H1 (cell line): Measurements from ENCODE around the gene MAPK8. TPM values are rescaled to one million over a fixed set of nuclear protein-coding genes. Genes with fewer than 3 reads are reported as not detected.

Source experiments
- CBX8 ChIP-seq: fragments of 300-800, 300-1000 bp; sonication (generic); IDR thresholded peaks from 2 replicates; pipeline ENCODE4 v1.7.1; 2016; ENCODE audit warnings: low read depth, low read length, borderline replicate concordance
- GABPA ChIP-seq: IDR thresholded peaks from 2 replicates; pipeline ENCODE4 v1.6.1; 2011; ENCODE audit warnings: mild to moderate bottlenecking, low read length, moderate library complexity, borderline replicate concordance; ENCODE audit not compliant: insufficient read depth
- HDAC2 ChIP-seq, 2 experiments: fragments of 300-600 bp in 1 of 2; sonication (generic) in 1 of 2; IDR thresholded peaks; 2 replicates each; pipeline ENCODE4 v1.6.1; 2011 to 2012; ENCODE audit warnings: low read depth in 2 of 2, low read length in 2 of 2, mild to moderate bottlenecking in 2 of 2, moderate library complexity in 2 of 2, borderline replicate concordance in 1 of 2, inconsistent platforms in 1 of 2
- JUN ChIP-seq: IDR thresholded peaks from 2 replicates; pipeline ENCODE4 v1.6.1; 2011; ENCODE audit warnings: low read depth, mild to moderate bottlenecking, improper control_type of control experiment, low read length
- MAFK ChIP-seq: IDR thresholded peaks from 2 replicates; pipeline ENCODE4 v1.6.1; 2012; ENCODE audit warnings: low read depth, mild to moderate bottlenecking, improper control_type of control experiment, low read length
- RNF2 ChIP-seq: fragments of 200-900, 300-1000 bp; sonication (generic); IDR thresholded peaks from 2 replicates; pipeline ENCODE4 v1.7.1; 2016; ENCODE audit warnings: borderline replicate concordance, low read depth, mild to moderate bottlenecking, antibody characterized with exemption, low read length; ENCODE audit not compliant: poor library complexity, severe bottlenecking; ENCODE audit errors: missing control alignments
- polyA plus RNA-seq, 7 experiments: library from polyadenylated mRNA; depleted of rRNA in 3 of 7; stranded (reverse) in 5 of 7; unstranded in 2 of 7; fragments of >200 nt in 5 of 7; fragments of 200-250 nt in 2 of 7; gene quantifications; 1 replicate in 5 of 7; 2 replicates in 1 of 7; 4 replicates in 1 of 7; pipeline versions ENCODE4 v1.2.1 to v1.2.3, GENCODE V29; 2011 to 2013; ENCODE audit warnings: missing spikeins in 2 of 7, mixed read lengths in 2 of 7
- total RNA-seq: library from RNA; stranded (reverse); fragmentation: NEBNext Ultra II Directional; extraction: Animal tissue kit (Norgen Biotek cat#: 25700); gene quantifications from 2 replicates; pipeline ENCODE4 v1.2.1, GENCODE V29; 2021

MAPK8 gene
- total and polyA plus RNA-seq, 2 of the 8 experiments (the other 6 are each of a cell fraction or from before 2014, with no cell fraction given), result 23.3 to 71.3 TPM

GRCh38 chr10:48306870-48307710 is 613 bp downstream of the MAPK8 start (continued):
- TF ChIP-seq RNF2 (no peak), HDAC2 (IDR thresholded peaks at IDR 0.05; ENCODE audit: borderline replicate concordance in 1 of 2, low read depth in 2 of 2, low read length in 2 of 2) (no peak), JUN (no peak), CBX8 (no peak), MAFK (no peak), GABPA (no peak)
